ENCODE results near the gene DGKB.

GRCh38 chr7:14503623-14504022, 398.9 kb downstream of the DGKB start:
- no peak for TF ChIP-seq NRF1 (IDR thresholded peaks at IDR 0.05; ENCODE audit: low read depth, low read length)
- TF ChIP-seq RAD21 (IDR thresholded peaks at IDR 0.05; ENCODE audit: low read length): no peak
- no peak for TF ChIP-seq YY1 (IDR thresholded peaks at IDR 0.05; ENCODE audit: low read depth)
- no peak for TF ChIP-seq RFX5 (IDR thresholded peaks at IDR 0.05; ENCODE audit: low read length)
- TF ChIP-seq CTCF (IDR thresholded peaks at IDR 0.05): no peak

Measured in SK-N-SH (cell line).